ENCODE measurements around the gene CSPG5.

DNA sequence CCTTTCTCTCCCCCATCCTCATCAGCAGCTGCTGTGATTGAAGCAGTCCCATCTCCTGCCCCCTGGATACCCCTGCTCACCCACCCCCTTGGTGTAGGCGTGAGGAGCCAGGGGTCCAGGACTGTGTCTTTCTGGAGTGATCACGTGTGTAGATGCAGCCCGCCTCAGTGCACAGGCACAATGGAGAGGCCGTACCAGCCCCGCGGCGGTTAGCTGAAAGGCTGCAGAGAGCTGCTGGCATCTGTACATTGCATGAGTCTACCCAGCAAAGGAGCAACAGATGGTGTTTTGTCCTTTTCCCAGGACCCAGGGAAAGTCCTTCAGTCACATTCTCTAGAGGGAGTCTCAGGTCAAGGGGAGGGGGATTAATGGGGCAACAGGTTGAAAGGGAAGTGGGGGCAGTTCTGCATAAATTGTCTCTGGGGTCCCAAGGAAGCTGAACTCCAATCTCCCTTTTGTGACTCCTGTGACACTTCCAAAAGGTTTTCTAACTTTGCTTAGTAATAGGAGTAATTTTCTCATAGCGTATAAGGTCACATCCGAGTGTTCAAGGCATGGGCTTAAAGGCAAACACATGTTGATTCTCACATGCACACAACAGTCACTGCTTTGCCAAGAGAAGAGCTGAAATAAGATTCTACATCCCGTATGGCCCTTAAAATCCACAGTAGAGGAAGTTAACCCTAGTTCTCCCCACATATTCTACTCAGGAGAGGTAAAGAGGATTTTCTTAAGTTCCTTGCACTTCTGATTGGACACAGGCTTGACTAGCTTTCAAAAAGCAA, 7.1 kb downstream of the CSPG5 start:
- TF ChIP-seq, protein P1, sequence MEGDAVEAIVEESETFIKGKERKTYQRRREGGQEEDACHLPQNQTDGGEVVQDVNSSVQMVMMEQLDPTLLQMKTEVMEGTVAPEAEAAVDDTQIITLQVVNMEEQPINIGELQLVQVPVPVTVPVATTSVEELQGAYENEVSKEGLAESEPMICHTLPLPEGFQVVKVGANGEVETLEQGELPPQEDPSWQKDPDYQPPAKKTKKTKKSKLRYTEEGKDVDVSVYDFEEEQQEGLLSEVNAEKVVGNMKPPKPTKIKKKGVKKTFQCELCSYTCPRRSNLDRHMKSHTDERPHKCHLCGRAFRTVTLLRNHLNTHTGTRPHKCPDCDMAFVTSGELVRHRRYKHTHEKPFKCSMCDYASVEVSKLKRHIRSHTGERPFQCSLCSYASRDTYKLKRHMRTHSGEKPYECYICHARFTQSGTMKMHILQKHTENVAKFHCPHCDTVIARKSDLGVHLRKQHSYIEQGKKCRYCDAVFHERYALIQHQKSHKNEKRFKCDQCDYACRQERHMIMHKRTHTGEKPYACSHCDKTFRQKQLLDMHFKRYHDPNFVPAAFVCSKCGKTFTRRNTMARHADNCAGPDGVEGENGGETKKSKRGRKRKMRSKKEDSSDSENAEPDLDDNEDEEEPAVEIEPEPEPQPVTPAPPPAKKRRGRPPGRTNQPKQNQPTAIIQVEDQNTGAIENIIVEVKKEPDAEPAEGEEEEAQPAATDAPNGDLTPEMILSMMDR (conservative IDR thresholded peaks at IDR 0.05; ENCODE audit: low read depth, low read length), result no peak
- TF ChIP-seq EZH2 (IDR thresholded peaks at IDR 0.05; ENCODE audit: low read length, unreplicated experiment), result no peak

All from PC-3 (cell line).